OCI-LY3 (cell line): Measurements from ENCODE around the gene FAM8A1.

Experiments used
- H2AFZ ChIP-seq: fragments of 200-600, 300-600 bp; shearing (Covaris generic); 2 replicates; pipeline ENCODE4 v1.6.0; 2014; ENCODE audit warnings: antibody characterized with exemption, low read depth, low read length
- H3K27ac ChIP-seq: fragments of 200-600, 300-600 bp; sonication (generic); 2 replicates; pipeline ENCODE4 v1.5.1; 2014; ENCODE audit warnings: mild to moderate bottlenecking, low read length, moderate library complexity, mixed read lengths
- H3K27me3 ChIP-seq: fragments of 200-600, 300-600 bp; sonication (generic); 2 replicates; pipeline ENCODE4 v1.6.1; 2014; ENCODE audit warnings: low read depth, low read length, mixed read lengths
- H3K36me3 ChIP-seq: fragments of 200-600, 300-600 bp; sonication (generic); replicated peaks from 2 replicates; pipeline ENCODE3; 2014; ENCODE audit warnings: low read depth, low read length, mixed read lengths
- H3K4me1 ChIP-seq: fragments of 300-600, 200-600 bp; sonication (generic); 2 replicates; pipeline ENCODE4 v1.6.1; 2014; ENCODE audit warnings: low read length, mixed read lengths
- H3K4me2 ChIP-seq: fragments of 200-600, 300-600 bp; sonication (generic); 2 replicates; pipeline ENCODE4 v1.6.1; 2014; ENCODE audit warnings: low read length, mixed read lengths
- H3K4me3 ChIP-seq: fragments of 300-600, 200-600 bp; sonication (generic); 2 replicates; pipeline ENCODE4 v1.5.1; 2014; ENCODE audit warnings: antibody characterized with exemption, mild to moderate bottlenecking, low read length, moderate library complexity
- H3K79me2 ChIP-seq: fragments of 300-600, 200-600 bp; shearing (Covaris generic); 2 replicates; pipeline ENCODE4 v1.6.1; 2014; ENCODE audit warnings: mild to moderate bottlenecking, low read length, mixed read lengths
- H3K9ac ChIP-seq: fragments of 300-600, 200-600 bp; shearing (Covaris generic); 2 replicates; pipeline ENCODE4 v1.6.0; 2014; ENCODE audit warnings: mild to moderate bottlenecking, low read length, moderate library complexity
- H3K9me3 ChIP-seq: fragments of 200-600, 300-600 bp; shearing (Covaris generic); 2 replicates; pipeline ENCODE4 v1.6.1; 2014; ENCODE audit warnings: low read length, mixed read lengths; ENCODE audit not compliant: insufficient read depth
- H4K20me1 ChIP-seq: fragments of 200-600, 300-600 bp; sonication (generic); 2 replicates; pipeline ENCODE4 v1.6.1; 2016; ENCODE audit warnings: low read length, mixed read lengths; ENCODE audit not compliant: insufficient read depth
- CTCF ChIP-seq: fragments of 200-600, 300-600 bp; sonication (generic); IDR thresholded peaks from 2 replicates; pipeline ENCODE4 v1.5.1; 2014; ENCODE audit warnings: antibody characterized with exemption, low read length, low read depth
- EZH2phosphoT487 ChIP-seq: fragments of 200-600 bp; shearing (Covaris generic); IDR thresholded peaks from 2 replicates; pipeline ENCODE4 v1.6.1; 2018; ENCODE audit warnings: antibody characterized with exemption, mixed run types, low read depth

The FAM8A1 gene

GRCh38 chr6:17562636-17563035, 37.5 kb upstream of the FAM8A1 start:
- no peak overlapping the region for H3K4me2 ChIP-seq
- no peaks in the 10 kb centered on the region for H3K36me3 ChIP-seq
- H3K9me3 ChIP-seq = no peaks in the 10 kb centered on the region
- H4K20me1 ChIP-seq = no peaks in the 10 kb centered on the region
- TF ChIP-seq CTCF = no peak
- TF ChIP-seq EZH2phosphoT487 = no peak
- H3K4me3 ChIP-seq = no peak overlapping the region
- H3K27ac ChIP-seq = no peak overlapping the region
- H3K4me1 ChIP-seq = no peaks in the 10 kb centered on the region
- H3K9ac ChIP-seq = no peak overlapping the region
- no peaks in the 10 kb centered on the region for H3K27me3 ChIP-seq
- H3K79me2 ChIP-seq = no peaks in the 10 kb centered on the region
- no peak overlapping the region for H2AFZ ChIP-seq

GRCh38 chr6:17565399-17565798, 34.7 kb upstream of the FAM8A1 start:
- Histone ChIP-seq H3K9me3 (no peaks in the 10 kb centered on the region), H3K36me3 (no peaks in the 10 kb centered on the region), H3K79me2 (no peaks in the 10 kb centered on the region), H3K27ac (no peak overlapping the region), H3K9ac (no peak overlapping the region), H3K27me3 (no peaks in the 10 kb centered on the region), H4K20me1 (no peaks in the 10 kb centered on the region), H3K4me2 (no peak overlapping the region), H2AFZ (no peak overlapping the region), H3K4me3 (no peak overlapping the region), H3K4me1 (no peaks in the 10 kb centered on the region)
- TF ChIP-seq CTCF = no peak

GRCh38 chr6:17574866-17575560, 25.1 kb upstream of the FAM8A1 start:
- Histone ChIP-seq H4K20me1 (no peaks in the 10 kb centered on the region), H3K9me3 (no peaks in the 10 kb centered on the region), H3K27me3 (no peaks in the 10 kb centered on the region), H3K4me2 (no peak overlapping the region), H3K9ac (no peak overlapping the region), H3K36me3 (no peaks in the 10 kb centered on the region), H3K4me1 (no peaks in the 10 kb centered on the region), H3K79me2 (no peaks in the 10 kb centered on the region), H3K27ac (no peak overlapping the region), H3K4me3 (no peak overlapping the region), H2AFZ (no peak overlapping the region)
- TF ChIP-seq CTCF (no peak), EZH2phosphoT487 (no peak)

GRCh38 chr6:17577059-17577458, 23.0 kb upstream of the FAM8A1 start:
- no peaks in the 10 kb centered on the region for H3K9me3 ChIP-seq
- no peak overlapping the region for H3K27ac ChIP-seq
- TF ChIP-seq EZH2phosphoT487 (no peak), CTCF (no peak)
- no peaks in the 10 kb centered on the region for H4K20me1 ChIP-seq
- no peaks in the 10 kb centered on the region for H3K27me3 ChIP-seq
- H3K36me3 ChIP-seq = no peaks in the 10 kb centered on the region
- no peaks in the 10 kb centered on the region for H3K79me2 ChIP-seq
- no peak overlapping the region for H3K4me3 ChIP-seq
- H2AFZ ChIP-seq = no peak overlapping the region
- no peak overlapping the region for H3K9ac ChIP-seq
- H3K4me2 ChIP-seq = no peak overlapping the region
- peaks cover under 1% of the 10 kb centered on the region; the same call in 1 of the 2 replicates for H3K4me1 ChIP-seq
